Esophagus squamous epithelium (tissue), 5 donors: Measurements from ENCODE around the gene CARMIL1. TPM values are rescaled to one million over a fixed set of nuclear protein-coding genes. Genes with fewer than 3 reads are reported as not detected.

Experiments
- DNase-seq: peaks from one replicate; lab custom pipeline; 2025; lab: John Stamatoyannopoulos, UW
- H3K27ac ChIP-seq, 4 donors: fragments of 200-600 bp; sonication (generic); one replicate each; pipeline ENCODE4 v1.5.1; 2016 to 2019; ENCODE audit warnings: mild to moderate bottlenecking in 1 of 4
- H3K27me3 ChIP-seq, 4 donors: fragments of 200-600 bp; sonication (generic); 1 replicate in 3 of 4; 2 replicates in 1 of 4; pipeline versions ENCODE4 v1.5.1 to v1.6.0; 2017 to 2021; ENCODE audit warnings: antibody characterized with exemption in 1 of 4
- H3K36me3 ChIP-seq, 3 donors: fragments of 200-600 bp; sonication (generic); one replicate each; pipeline ENCODE4 v1.5.1; 2016 to 2019
- H3K4me1 ChIP-seq, 3 donors: fragments of 200-600 bp; sonication (generic); one replicate each; pipeline ENCODE4 v1.5.1; 2017 to 2019
- H3K4me3 ChIP-seq, 4 donors: fragments of 200-600 bp; sonication (generic); 1 replicate in 3 of 4; 2 replicates in 1 of 4; pipeline ENCODE4 v1.5.1; 2016 to 2019; ENCODE audit warnings: mild to moderate bottlenecking in 2 of 4, moderate library complexity in 1 of 4
- H3K9me3 ChIP-seq, 3 donors: fragments of 200-600 bp; sonication (generic); one replicate each; pipeline ENCODE4 v1.5.1; 2016 to 2019
- CTCF ChIP-seq, 6 experiments: fragments of 450-650 bp in 4 of 6; fragments of 200-600 bp in 2 of 6; sonication (generic) in 2 of 6; IDR thresholded peaks; one replicate each; pipeline ENCODE4 v1.5.1; 2016 to 2019; ENCODE audit warnings: antibody characterized with exemption in 6 of 6, mild to moderate bottlenecking in 4 of 6, moderate library complexity in 4 of 6
- POLR2A ChIP-seq, 4 donors: fragments of 450-650 bp; IDR thresholded peaks; one replicate each; pipeline ENCODE4 v1.6.1; 2017; ENCODE audit warnings: antibody characterized with exemption in 4 of 4, mild to moderate bottlenecking in 4 of 4, moderate library complexity in 3 of 4
- WGBS, 2 donors: methylation state at CpG; one replicate each; pipeline ENCODE4 v1.1.5; 2018; 5-methylcytosine and 5-hydroxymethylcytosine counted together
- intact Hi-C: fragments of 100-400 bp; cut with DNase I; formaldehyde crosslinking; loops from one replicate; pipeline ENCODE4 v1.15.0; 2022
- total RNA-seq, 4 donors: library from RNA; depleted of rRNA; stranded (reverse); fragments of >200 nt; gene quantifications; one replicate each; pipeline ENCODE4 v1.1.0, GENCODE V29; 2016
- donor health status: DM: yes; HTN: yes; CAD: no.

CARMIL1 gene
- total RNA-seq, 4 donors from 2014 or later = 7.2 to 19.7 (median 18.3) TPM

GRCh38 chr6:25270559-25270958 lies 8.6 kb upstream of the CARMIL1 start:
- Histone ChIP-seq H3K4me3 (no peak overlapping the region), H3K27me3 (peaks cover 0 to 17% (median 0%) of the 10 kb centered on the region in 4 donors), H3K27ac (no peak overlapping the region), H3K9me3 (no peaks in the 10 kb centered on the region), H3K4me1 (no peaks in the 10 kb centered on the region), H3K36me3 (no peaks in the 10 kb centered on the region)
- DNase-seq = no peak
- intact Hi-C loops = loop anchor here (10.0 kb wide), 1 partner anchor 324 kb away; no protein-coding TSS in a partner anchor
- TF ChIP-seq POLR2A (IDR thresholded peaks at IDR 0.05) (no peak), CTCF (IDR thresholded peaks at IDR 0.05) (no peak)

GRCh38 chr6:25275436-25275835 lies 3.7 kb upstream of the CARMIL1 start:
- no peak for TF ChIP-seq POLR2A (IDR thresholded peaks at IDR 0.05)
- no peak for TF ChIP-seq CTCF (IDR thresholded peaks at IDR 0.05)
- Histone ChIP-seq H3K4me1 (peaks cover 5 to 26% (median 8%) of the 10 kb centered on the region in 3 donors), H3K36me3 (no peaks in the 10 kb centered on the region), H3K27ac (no peak overlapping the region), H3K27me3 (peaks cover 0 to 17% (median 0%) of the 10 kb centered on the region in 4 donors), H3K9me3 (no peaks in the 10 kb centered on the region), H3K4me3 (no peak overlapping the region)
- 86 to 87% methylated on average over 1 of the region's 1 CpG for WGBS, 2 donors
- DNase-seq = no peak
- intact Hi-C loops = loop anchor here (5.0 to 10.0 kb wide), 2 partner anchors 217 to 319 kb away; no protein-coding TSS in a partner anchor

GRCh38 chr6:25277386-25277785 lies 1.8 kb upstream of the CARMIL1 start:
- Histone ChIP-seq H3K4me1 (peaks cover 5 to 36% (median 8%) of the 10 kb centered on the region in 3 donors), H3K27ac (no peak overlapping the region), H3K36me3 (no peaks in the 10 kb centered on the region), H3K9me3 (no peaks in the 10 kb centered on the region), H3K27me3 (peaks cover 0 to 12% (median 0%) of the 10 kb centered on the region in 4 donors), H3K4me3 (no peak overlapping the region)
- WGBS, 2 donors = 88% methylated on average over 1 of the region's 1 CpG
- TF ChIP-seq POLR2A (IDR thresholded peaks at IDR 0.05) (no peak), CTCF (IDR thresholded peaks at IDR 0.05) (no peak)
- no peak for DNase-seq
- intact Hi-C loops = loop anchor here (5.0 to 10.0 kb wide), 2 partner anchors 215 to 317 kb away; no protein-coding TSS in a partner anchor

GRCh38 chr6:25277857-25278256 lies 1.3 kb upstream of the CARMIL1 start:
- Histone ChIP-seq H3K9me3 (no peaks in the 10 kb centered on the region), H3K4me3 (peak overlapping the region in 1 of 4 donors; percentile 87), H3K27ac (peak overlapping the region in 1 of 4 donors; percentile 74), H3K4me1 (peaks cover 5 to 36% (median 8%) of the 10 kb centered on the region in 3 donors), H3K27me3 (peaks cover 0 to 7% (median 0%) of the 10 kb centered on the region in 4 donors), H3K36me3 (no peaks in the 10 kb centered on the region)
- intact Hi-C loops = loop anchor here (5.0 to 10.0 kb wide), 2 partner anchors 214 to 317 kb away; no protein-coding TSS in a partner anchor
- no peak for TF ChIP-seq POLR2A (IDR thresholded peaks at IDR 0.05)
- TF ChIP-seq CTCF (IDR thresholded peaks at IDR 0.05) = no peak
- DNase-seq = no peak
- WGBS, 2 donors = 79 to 100% methylated on average over 1 of the region's 1 CpG

GRCh38 chr6:25278261-25278913 lies 787 bp upstream of the CARMIL1 start:
- Histone ChIP-seq H3K9me3 (no peaks in the 10 kb centered on the region), H3K4me1 (peaks cover 5 to 36% (median 8%) of the 10 kb centered on the region in 3 donors), H3K4me3 (peak overlapping the region; percentile 81 to 88 (median 86)), H3K36me3 (no peaks in the 10 kb centered on the region), H3K27ac (peak overlapping the region; percentile 74 to 90 (median 87)), H3K27me3 (peaks cover 0 to 4% (median 0%) of the 10 kb centered on the region in 4 donors)
- TF ChIP-seq POLR2A (IDR thresholded peaks at IDR 0.05) (no peak), CTCF (IDR thresholded peaks at IDR 0.05) (no peak)
- no peak for DNase-seq
- WGBS, 2 donors = 2% methylated on average over 10 to 12 of the region's 16 CpGs
- intact Hi-C loops = loop anchor here (5.0 to 10.0 kb wide), 2 partner anchors 214 to 316 kb away; no protein-coding TSS in a partner anchor
